ENCODE results near the gene MLLT3. TPM values are rescaled to one million over a fixed set of nuclear protein-coding genes. Genes with fewer than 3 reads are reported as not detected.

The MLLT3 gene
- total and polyA plus RNA-seq, 2 donors (not counting 3 experiments of a cell fraction or from before 2014, with no cell fraction given), result 6.1 to 10.0 TPM

DNA sequence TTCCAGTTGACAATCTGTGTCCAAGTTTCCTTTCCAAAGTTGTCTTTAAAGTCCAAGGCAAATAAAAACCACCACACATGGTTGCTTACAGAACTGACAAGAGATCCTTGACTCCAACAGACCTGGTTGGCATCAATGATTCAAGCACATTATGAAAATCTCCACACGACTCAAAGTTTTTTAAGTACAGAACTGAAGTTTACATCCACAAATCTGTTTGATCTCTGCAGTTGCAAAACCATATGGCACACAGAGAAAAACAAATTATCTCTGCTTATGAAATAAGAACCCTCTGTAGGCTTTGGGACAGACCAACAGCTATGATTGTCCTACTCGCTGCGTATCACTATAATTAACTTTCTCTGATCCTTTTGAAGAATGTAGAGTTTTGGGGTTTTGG, 60.8 kb downstream of the MLLT3 start:
- Histone ChIP-seq H3K27me3 (ENCODE audit: control insufficient read depth in 2 of 2, insufficient read depth in 2 of 2, low read length in 2 of 2) (no peaks in the 10 kb centered on the region), H3K4me2 (ENCODE audit: insufficient read depth, low read length) (no peak overlapping the region), H3K79me2 (ENCODE audit: control insufficient read depth, insufficient read depth, low read length) (no peaks in the 10 kb centered on the region), H3K4me3 (replicated peaks in 1 of 3; ENCODE audit: insufficient read depth in 1 of 3, low read depth in 1 of 3, low read length in 3 of 3) (no peak overlapping the region), H3K9me1 (replicated peaks; ENCODE audit: control insufficient read depth, extremely low read depth, insufficient read depth, low read length) (no peaks in the 10 kb centered on the region), H2AFZ (ENCODE audit: low read depth, low read length) (no peak overlapping the region), H4K20me1 (replicated peaks; ENCODE audit: control insufficient read depth, extremely low read depth, insufficient read depth, low read length) (no peaks in the 10 kb centered on the region), H3K9ac (replicated peaks; ENCODE audit: extremely low read depth, insufficient read depth, low read length) (no peak overlapping the region), H3K4me1 (ENCODE audit: control insufficient read depth, extremely low read depth, insufficient read depth, low read length) (no peaks in the 10 kb centered on the region), H3K36me3 (ENCODE audit: control insufficient read depth in 2 of 2, extremely low read depth in 1 of 2, insufficient read depth in 2 of 2, low read length in 2 of 2) (no peaks in the 10 kb centered on the region), H3K27ac (ENCODE audit: insufficient read depth, low read depth, low read length) (no peak overlapping the region), H3K9me3 (replicated peaks; ENCODE audit: control insufficient read depth, insufficient read depth, low read length) (no peaks in the 10 kb centered on the region)
- no peak for DNase-seq (ENCODE audit: low read depth, low spot score)
- no peak for FAIRE-seq
- TF ChIP-seq POLR2A (IDR thresholded peaks at IDR 0.05; ENCODE audit: low read depth, low read length), result no peak
- no peak for TF ChIP-seq EZH2 (IDR thresholded peaks at IDR 0.05; ENCODE audit: borderline replicate concordance, low read depth, low read length, severe bottlenecking)
- no peak for TF ChIP-seq CTCF (IDR thresholded peaks at IDR 0.05; ENCODE audit: extremely low read depth in 1 of 2, insufficient read depth in 1 of 2, low read depth in 1 of 2, low read length in 2 of 2)
- no peak for TF ChIP-seq FOS (IDR thresholded peaks at IDR 0.05; ENCODE audit: borderline replicate concordance, insufficient read depth, low read length)
- no peak for TF ChIP-seq MYC (IDR thresholded peaks at IDR 0.05; ENCODE audit: low read depth, low read length)
- TF ChIP-seq, protein P1, sequence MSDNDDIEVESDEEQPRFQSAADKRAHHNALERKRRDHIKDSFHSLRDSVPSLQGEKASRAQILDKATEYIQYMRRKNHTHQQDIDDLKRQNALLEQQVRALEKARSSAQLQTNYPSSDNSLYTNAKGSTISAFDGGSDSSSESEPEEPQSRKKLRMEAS (IDR thresholded peaks at IDR 0.05; ENCODE audit: insufficient read depth, insufficient read length), result no peak
- TF ChIP-seq POLR2AphosphoS5 (IDR thresholded peaks at IDR 0.05; ENCODE audit: insufficient read depth, low read depth, low read length), result no peak
- no peak for TF ChIP-seq JUN (IDR thresholded peaks at IDR 0.05; ENCODE audit: borderline replicate concordance, insufficient read depth, insufficient read length, low read depth)
- TF ChIP-seq GATA2 (IDR thresholded peaks at IDR 0.05; ENCODE audit: insufficient read depth, insufficient read length, low read depth, low read length), result no peak
- POLR2A ChIA-PET, result no interaction called here
- dilution Hi-C loops (cut with MboI; ENCODE audit: extremely low pct_ligation_motif_present, low sequenced_read_pairs) (no loop called here), intact Hi-C loops (cut with micrococcal nuclease) (no loop called here)
- no TSS peak for BruUV-seq (replicated peaks)
- CTCF ChIA-PET, result no interaction called here

All from endothelial cell of umbilical vein (primary cell).